BJ (cell line): ENCODE data around the gene LBX1. TPM values are rescaled to one million over a fixed set of nuclear protein-coding genes. Genes with fewer than 3 reads are reported as not detected.

Source experiments
- CTCF ChIA-PET: fragments of 350-600 bp; formaldehyde crosslinking; extraction: SDS; loops from one replicate; lab custom pipeline; 2021; ENCODE audit warnings: antibody characterized with exemption, inconsistent platforms; lab: Yijun Ruan, JAX
- POLR2A ChIA-PET: fragments of 300-600 bp; sonication (Branson Sonifier 250); formaldehyde crosslinking; extraction: SDS; loops from one replicate; lab custom pipeline; 2021; ENCODE audit warnings: antibody characterized with exemption; lab: Charles Lee
- DNase-seq: peaks from one replicate; pipeline ENCODE4 v3.0.0-alpha.2; 2011; ENCODE audit warnings: low read depth
- H3K27me3 ChIP-seq: 2 replicates; pipeline ENCODE4 v1.6.0; 2011; ENCODE audit warnings: low read length; ENCODE audit not compliant: control insufficient read depth, insufficient read depth
- H3K36me3 ChIP-seq: 2 replicates; pipeline ENCODE4 v1.5.1; 2011; ENCODE audit warnings: low read length; ENCODE audit not compliant: control insufficient read depth, insufficient read depth
- H3K4me3 ChIP-seq: 2 replicates; pipeline ENCODE4 v1.5.1; 2011; ENCODE audit warnings: low read depth, mild to moderate bottlenecking, control low read depth, low read length
- CTCF ChIP-seq: IDR thresholded peaks from 2 replicates; pipeline ENCODE4 v1.5.1; 2011; ENCODE audit warnings: low read depth, mild to moderate bottlenecking, control low read depth, inconsistent platforms, low read length, moderate library complexity; ENCODE audit not compliant: insufficient read depth
- polyA plus RNA-seq: library from polyadenylated mRNA; depleted of rRNA; stranded (reverse); fragments of >200 nt; gene quantifications from 2 replicates; pipeline ENCODE4 v1.2.3, GENCODE V29; 2011

LBX1 gene
- polyA plus RNA-seq, 1 experiment, result not detected

GRCh38 chr10:101270763-101271162, 41.5 kb upstream of the LBX1 start:
- POLR2A ChIA-PET, result no interaction called here
- Histone ChIP-seq H3K27me3 (peaks cover 6% of the 10 kb centered on the region), H3K36me3 (no peaks in the 10 kb centered on the region), H3K4me3 (no peak overlapping the region)
- CTCF ChIA-PET, result interaction anchor here (1.1 to 7.0 kb wide), 5 partner anchors 11 to 300 kb away, joined by 3 to 35 read pairs (median 5); no protein-coding TSS in a partner anchor
- no peak for DNase-seq
- no peak for TF ChIP-seq CTCF

GRCh38 chr10:101267776-101268175, 38.5 kb upstream of the LBX1 start:
- no peak for TF ChIP-seq CTCF
- Histone ChIP-seq H3K36me3 (no peaks in the 10 kb centered on the region), H3K27me3 (peaks cover 10% of the 10 kb centered on the region), H3K4me3 (no peak overlapping the region)
- POLR2A ChIA-PET, result no interaction called here
- CTCF ChIA-PET, result interaction anchor here (0.9 to 2.1 kb wide), 3 partner anchors 53 to 200 kb away, joined by 4 to 7 read pairs (median 7); no protein-coding TSS in a partner anchor
- DNase-seq, result no peak

GRCh38 chr10:101267290-101267680, 38.0 kb upstream of the LBX1 start:
- Histone ChIP-seq H3K36me3 (no peaks in the 10 kb centered on the region), H3K4me3 (no peak overlapping the region), H3K27me3 (peaks cover 10% of the 10 kb centered on the region)
- ChIA-PET CTCF (interaction anchor here (1.4 to 2.1 kb wide), 2 partner anchors 53 to 200 kb away, joined by 7 read pairs; no protein-coding TSS in a partner anchor), POLR2A (no interaction called here)
- TF ChIP-seq CTCF, result no peak
- DNase-seq, result no peak

DNA sequence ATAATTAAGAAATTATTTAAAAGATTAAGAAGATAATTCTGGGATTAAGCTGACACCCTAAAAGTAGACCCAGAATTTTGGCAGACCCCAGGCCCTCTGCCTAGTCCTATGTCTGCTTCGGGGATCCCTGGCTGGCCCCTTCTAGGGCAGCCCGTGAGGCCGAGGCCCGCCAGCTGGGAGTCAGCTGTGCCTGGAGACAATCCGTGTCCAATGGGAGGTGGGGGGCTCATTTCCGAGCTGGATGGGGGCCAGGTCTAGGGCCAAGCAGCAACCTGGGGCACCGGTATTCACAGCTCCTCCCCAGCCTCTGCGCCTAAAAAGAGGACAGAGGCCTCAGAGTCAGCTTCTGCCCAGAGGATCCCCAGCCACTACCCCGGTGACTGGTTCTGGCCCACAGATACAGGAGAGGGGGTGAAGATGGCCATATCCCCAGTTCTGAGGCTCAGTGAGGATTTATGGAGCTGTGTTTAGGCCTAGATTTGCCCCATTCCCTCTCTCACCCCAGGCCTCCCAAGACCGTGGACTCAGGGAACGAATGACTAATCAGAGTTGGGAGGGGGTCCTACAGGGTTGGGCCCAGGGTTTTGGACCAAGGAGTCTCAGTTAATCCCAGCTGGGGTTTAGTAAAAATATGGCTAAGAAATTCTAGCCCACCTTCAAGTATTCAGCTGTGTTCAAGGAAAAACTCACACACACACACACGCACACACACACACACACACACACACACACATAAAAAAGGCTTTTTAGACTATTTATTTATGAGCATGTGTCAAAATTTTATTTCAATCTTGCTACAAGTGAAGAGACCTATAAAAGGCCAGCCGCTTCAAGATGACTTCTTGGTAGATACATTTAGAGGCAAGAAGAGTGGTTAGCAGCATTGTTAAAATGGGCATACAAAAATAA, 37.4 kb upstream of the LBX1 start:
- POLR2A ChIA-PET, result no interaction called here

More for the DNA sequence above, 37.4 kb upstream of the LBX1 start:
- no peak for DNase-seq
- Histone ChIP-seq H3K4me3 (no peak overlapping the region), H3K27me3 (peaks cover 10% of the 10 kb centered on the region), H3K36me3 (no peaks in the 10 kb centered on the region)
- CTCF ChIA-PET, result interaction anchor here (1.0 to 2.1 kb wide), 3 partner anchors 52 to 303 kb away, joined by 4 to 7 read pairs (median 4); no protein-coding TSS in a partner anchor
- no peak for TF ChIP-seq CTCF
